Adrenal gland (tissue), 12 donors: ENCODE data around the gene TTC27. TPM values are rescaled to one million over a fixed set of nuclear protein-coding genes. Genes with fewer than 3 reads are reported as not detected.

ENCODE experiments used
- DNase-seq, 7 donors: peaks; one replicate each; pipeline ENCODE4 v3.0.0-alpha.2; 2019 to 2020
- H3K27ac ChIP-seq, 5 donors: fragments of 200-600 bp; sonication (generic) in 4 of 5; 1 replicate in 3 of 5; 2 replicates in 2 of 5; pipeline versions ENCODE4 v1.5.1 to v1.8.0; 2016 to 2020; ENCODE audit warnings: mild to moderate bottlenecking in 1 of 5
- H3K27me3 ChIP-seq: fragments of 200-600 bp; 2 replicates; pipeline ENCODE4 v1.8.0; 2021
- H3K36me3 ChIP-seq, 2 donors: fragments of 200-600 bp; replicated peaks in 1 of 2; 1 replicate in 1 of 2; 2 replicates in 1 of 2; pipeline versions ENCODE4 v1.5.1 to v1.8.0; 2018 to 2022
- H3K4me1 ChIP-seq, 2 donors: fragments of 200-600 bp; replicated peaks in 1 of 2; 1 replicate in 1 of 2; 2 replicates in 1 of 2; pipeline versions ENCODE4 v1.5.1 to v1.8.0; 2018 to 2021
- H3K4me3 ChIP-seq, 4 donors: fragments of 200-600 bp; sonication (generic) in 3 of 4; one replicate each; pipeline ENCODE4 v1.5.1; 2016 to 2018
- H3K9me3 ChIP-seq, 3 donors: fragments of 200-600 bp; sonication (generic) in 1 of 3; replicated peaks in 1 of 3; 1 replicate in 2 of 3; 2 replicates in 1 of 3; pipeline versions ENCODE4 v1.5.1 to v1.8.0; 2016 to 2021
- POLR2A ChIP-seq, 2 donors: fragments of 450-650 bp; IDR thresholded peaks; one replicate each; pipeline ENCODE4 v1.6.1; 2017; ENCODE audit warnings: antibody characterized with exemption in 2 of 2, mild to moderate bottlenecking in 2 of 2, moderate library complexity in 1 of 2
- WGBS, 4 donors: extraction: QIAGEN DNeasy Blood & Tissue Kit in 2 of 4; methylation state at CpG; one replicate each; pipeline versions ENCODE4 v1.1.5 to v1.1.7; 2013 to 2017; 5-methylcytosine and 5-hydroxymethylcytosine counted together
- intact Hi-C, 2 donors: fragments of 100-400 bp; cut with DNase I; formaldehyde crosslinking; loops; one replicate each; pipeline versions ENCODE4 v1.14.1 to v1.15.0; 2022 to 2023
- polyA plus RNA-seq, 3 donors: library from polyadenylated mRNA; stranded (reverse); fragments of 200-250 nt in 2 of 3; fragments of 350-450 nt in 1 of 3; fragmentation: Illumina TruSeq in 1 of 3; extraction: RNeasy Lipid Tissue Mini Kit (QIAGEN cat#74804) in 1 of 3; gene quantifications; one replicate each; pipeline ENCODE4 v1.2.3, GENCODE V29; 2013 to 2014
- total RNA-seq, 9 donors: library from RNA; depleted of rRNA in 4 of 9; stranded (reverse); fragments of >200 nt in 4 of 9; fragments of 120-200 nt in 1 of 9; fragmentation: NEBNext Ultra II Directional in 1 of 9; extraction: Animal tissue kit (Norgen Biotek cat#: 25700) in 1 of 9; gene quantifications; one replicate each; pipeline versions ENCODE4 v1.1.0 to v1.2.4, GENCODE V29; 2013 to 2023
- TF ChIP-seq, protein P1 (sequence below), 6 experiments: fragments of 450-650 bp in 4 of 6; fragments of 200-600 bp in 2 of 6; sonication (generic) in 1 of 6; IDR thresholded peaks; 1 replicate in 5 of 6; 2 replicates in 1 of 6; pipeline versions ENCODE4 v1.5.1 to v1.8.0; 2016 to 2021; ENCODE audit warnings: antibody characterized with exemption in 6 of 6, mild to moderate bottlenecking in 2 of 6, moderate library complexity in 1 of 6
- donor health status: healthy with polysubstance abuse.
- donor health status: Bipolar disorder and iron deficiency.
- donor health status: DM: yes; HTN: yes; CAD: no.
- donor health status: DM: no; HTN: no; CAD: no.
- donor health status: DM: no; HTN: no; CAD: no.
- donor health status: DM: yes; HTN: yes; CAD: no.

TTC27 gene
- total and polyA plus RNA-seq, 12 donors: 5.7 to 31.1 (median 19.8) TPM

DNA sequence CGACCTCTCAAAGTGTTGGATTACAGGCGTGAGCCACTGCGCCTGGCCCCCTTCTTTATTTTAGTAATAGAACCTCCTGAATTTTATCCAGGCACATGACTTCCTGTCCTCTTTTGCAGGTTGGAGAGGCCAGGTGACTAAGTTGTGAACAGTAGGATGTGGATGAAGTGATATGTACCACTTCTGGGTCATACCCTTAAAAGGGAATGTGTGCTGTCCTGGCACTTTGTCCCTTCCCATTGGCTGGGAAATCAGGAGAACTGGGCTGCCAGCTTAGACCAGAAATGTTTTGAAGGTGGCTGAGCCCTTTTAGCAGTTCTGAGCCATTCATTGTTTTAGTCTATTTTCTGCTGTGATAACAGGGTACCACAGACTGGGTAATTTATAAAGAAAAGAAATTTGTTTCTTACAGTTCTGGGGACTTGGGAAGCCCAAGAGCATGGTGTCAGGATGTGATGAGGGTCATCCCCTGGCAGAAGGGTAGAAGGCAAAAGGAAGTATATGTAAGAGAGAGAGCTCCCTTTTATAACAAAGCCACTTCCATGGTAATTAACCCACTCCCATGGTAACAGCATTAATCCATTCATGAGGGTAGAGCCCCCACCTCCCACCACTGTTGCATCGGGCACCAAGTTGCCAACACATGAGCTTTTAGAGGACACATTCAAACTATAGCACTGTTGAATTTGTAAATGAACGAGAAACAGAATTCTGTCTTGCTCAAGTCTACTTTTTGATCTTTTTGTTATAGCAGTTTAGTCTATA lies 79.1 kb downstream of the TTC27 start:
- Histone ChIP-seq H3K27me3 (no peaks in the 10 kb centered on the region), H3K27ac (no peak overlapping the region), H3K4me3 (no peak overlapping the region), H3K4me1 (peaks cover 11 to 24% of the 10 kb centered on the region in 2 donors), H3K36me3 (no peaks in the 10 kb centered on the region), H3K9me3 (no peaks in the 10 kb centered on the region)
- TF ChIP-seq, protein P1, sequence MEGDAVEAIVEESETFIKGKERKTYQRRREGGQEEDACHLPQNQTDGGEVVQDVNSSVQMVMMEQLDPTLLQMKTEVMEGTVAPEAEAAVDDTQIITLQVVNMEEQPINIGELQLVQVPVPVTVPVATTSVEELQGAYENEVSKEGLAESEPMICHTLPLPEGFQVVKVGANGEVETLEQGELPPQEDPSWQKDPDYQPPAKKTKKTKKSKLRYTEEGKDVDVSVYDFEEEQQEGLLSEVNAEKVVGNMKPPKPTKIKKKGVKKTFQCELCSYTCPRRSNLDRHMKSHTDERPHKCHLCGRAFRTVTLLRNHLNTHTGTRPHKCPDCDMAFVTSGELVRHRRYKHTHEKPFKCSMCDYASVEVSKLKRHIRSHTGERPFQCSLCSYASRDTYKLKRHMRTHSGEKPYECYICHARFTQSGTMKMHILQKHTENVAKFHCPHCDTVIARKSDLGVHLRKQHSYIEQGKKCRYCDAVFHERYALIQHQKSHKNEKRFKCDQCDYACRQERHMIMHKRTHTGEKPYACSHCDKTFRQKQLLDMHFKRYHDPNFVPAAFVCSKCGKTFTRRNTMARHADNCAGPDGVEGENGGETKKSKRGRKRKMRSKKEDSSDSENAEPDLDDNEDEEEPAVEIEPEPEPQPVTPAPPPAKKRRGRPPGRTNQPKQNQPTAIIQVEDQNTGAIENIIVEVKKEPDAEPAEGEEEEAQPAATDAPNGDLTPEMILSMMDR (IDR thresholded peaks at IDR 0.05): no peak
- no peak for TF ChIP-seq POLR2A (IDR thresholded peaks at IDR 0.05)
- no peak for DNase-seq
- WGBS, 4 donors: 70 to 99% (median 95%) methylated on average over 5 of the region's 5 CpGs
- intact Hi-C loops: no loop called here

- 28 to 43% (median 32%) methylated on average over 4 of the region's 4 CpGs for WGBS, 4 donors
Measured at GRCh38 chr2:32711219-32711618, 83.4 kb downstream of the TTC27 start.

GRCh38 chr2:32711908-32712501 lies 84.2 kb downstream of the TTC27 start:
- WGBS, 4 donors: 23 to 40% (median 25%) methylated on average over 3 to 4 of the region's 4 CpGs
- H3K36me3 ChIP-seq: no peaks in the 10 kb centered on the region
- TF ChIP-seq POLR2A (IDR thresholded peaks at IDR 0.05): no peak
- H3K4me1 ChIP-seq: peaks cover 16 to 20% of the 10 kb centered on the region in 2 donors
- DNase-seq: no peak
- H3K4me3 ChIP-seq: no peak overlapping the region
- peak overlapping the region in 2 of 5 donors; percentile 54 to 67 for H3K27ac ChIP-seq
- no peaks in the 10 kb centered on the region for H3K9me3 ChIP-seq
- intact Hi-C loops: no loop called here
- no peaks in the 10 kb centered on the region for H3K27me3 ChIP-seq

More at GRCh38 chr2:32711219-32711618, 83.4 kb downstream of the TTC27 start:
- peak overlapping the region in 3 of 5 donors; percentile 40 to 67 (median 54) for H3K27ac ChIP-seq
- H3K27me3 ChIP-seq: no peaks in the 10 kb centered on the region
- TF ChIP-seq POLR2A (IDR thresholded peaks at IDR 0.05): peak in 1 of 2 donors; percentile 19
- TF ChIP-seq, protein P1 (IDR thresholded peaks at IDR 0.05): no peak
- DNase-seq: peak in 2 of 7 donors; percentile 12 to 23
- no peaks in the 10 kb centered on the region for H3K36me3 ChIP-seq
- no peak overlapping the region for H3K4me3 ChIP-seq
- H3K9me3 ChIP-seq: no peaks in the 10 kb centered on the region
- intact Hi-C loops: no loop called here
- H3K4me1 ChIP-seq: peaks cover 16 to 20% of the 10 kb centered on the region in 2 donors

- 71 to 91% (median 85%) methylated on average over 2 of the region's 2 CpGs for WGBS, 4 donors
- Histone ChIP-seq H3K27me3 (no peaks in the 10 kb centered on the region), H3K4me3 (no peak overlapping the region), H3K4me1 (peaks cover 16 to 20% of the 10 kb centered on the region in 2 donors), H3K27ac (peak overlapping the region in 1 of 5 donors; percentile 67), H3K9me3 (no peaks in the 10 kb centered on the region), H3K36me3 (no peaks in the 10 kb centered on the region)
- peak in 2 of 7 donors; percentile 37 for DNase-seq
- intact Hi-C loops: no loop called here
- no peak for TF ChIP-seq POLR2A (IDR thresholded peaks at IDR 0.05)
- TF ChIP-seq, protein P1 (IDR thresholded peaks at IDR 0.05): no peak
Measured at GRCh38 chr2:32712870-32713269, 85.0 kb downstream of the TTC27 start.
